H1 (cell line): Measurements from ENCODE around the gene SNAP47. TPM values are rescaled to one million over a fixed set of nuclear protein-coding genes. Genes with fewer than 3 reads are reported as not detected.

Experiments
- ASH2L ChIP-seq: fragments of 200-600, 300-600 bp; sonication (generic); IDR thresholded peaks from one replicate; pipeline ENCODE4 v1.7.1; 2017; ENCODE audit warnings: low read length
- BCL11A ChIP-seq, 2 experiments: IDR thresholded peaks; one replicate each; pipeline ENCODE4 v1.6.1; 2011; ENCODE audit warnings: low read depth in 2 of 2, low read length in 2 of 2, mild to moderate bottlenecking in 2 of 2
- CHD7 ChIP-seq: fragments of 300-600 bp; sonication (generic); IDR thresholded peaks from 2 replicates; pipeline ENCODE4 v1.7.1; 2012; ENCODE audit warnings: low read length, moderate library complexity, mild to moderate bottlenecking, inconsistent platforms; ENCODE audit not compliant: insufficient replicate concordance
- RBBP5 ChIP-seq: IDR thresholded peaks from 2 replicates; pipeline ENCODE4 v1.7.1; 2012; ENCODE audit warnings: low read depth, mild to moderate bottlenecking, inconsistent platforms, low read length, moderate library complexity, borderline replicate concordance
- SUZ12 ChIP-seq: fragments of 200-600 bp; sonication (generic); IDR thresholded peaks from 2 replicates; pipeline ENCODE4 v1.6.1; 2012; ENCODE audit warnings: mild to moderate bottlenecking, inconsistent platforms, low read length, moderate library complexity, mixed read lengths
- polyA plus RNA-seq, 7 experiments: library from polyadenylated mRNA; depleted of rRNA in 3 of 7; stranded (reverse) in 5 of 7; unstranded in 2 of 7; fragments of >200 nt in 5 of 7; fragments of 200-250 nt in 2 of 7; gene quantifications; 1 replicate in 5 of 7; 2 replicates in 1 of 7; 4 replicates in 1 of 7; pipeline versions ENCODE4 v1.2.1 to v1.2.3, GENCODE V29; 2011 to 2013; ENCODE audit warnings: missing spikeins in 2 of 7, mixed read lengths in 2 of 7
- total RNA-seq: library from RNA; stranded (reverse); fragmentation: NEBNext Ultra II Directional; extraction: Animal tissue kit (Norgen Biotek cat#: 25700); gene quantifications from 2 replicates; pipeline ENCODE4 v1.2.1, GENCODE V29; 2021

The SNAP47 gene
- total and polyA plus RNA-seq, 2 of the 8 experiments (the other 6 are each of a cell fraction or from before 2014, with no cell fraction given), result 37.6 to 42.2 TPM

- TF ChIP-seq CHD7 (no peak), ASH2L (no peak), RBBP5 (no peak), BCL11A (IDR thresholded peaks at IDR 0.05; ENCODE audit: low read depth in 2 of 2, low read length in 2 of 2) (no peak), SUZ12 (no peak)
Measured at GRCh38 chr1:227798078-227798802, 63.0 kb downstream of the SNAP47 start (continued).
